NOMO-1 (cell line): ENCODE results near the gene CSF3.

ENCODE experiments used
- DNase-seq, 2 experiments: peaks; one replicate each; lab custom pipeline; 2025; ENCODE audit not compliant: unreplicated experiment in 2 of 2; lab: John Stamatoyannopoulos, UW

CSF3 gene

GRCh38 chr17:40022961-40023541, 7.8 kb downstream of the CSF3 start:
- no peak for DNase-seq

GRCh38 chr17:40023590-40024292, 8.5 kb downstream of the CSF3 start:
- DNase-seq = no peak

GRCh38 chr17:40024901-40025300, 9.7 kb downstream of the CSF3 start:
- DNase-seq = no peak

GRCh38 chr17:40025559-40025958, 10.3 kb downstream of the CSF3 start:
- DNase-seq = no peak

- no peak for DNase-seq
Measured at GRCh38 chr17:40025991-40026815, 11.0 kb downstream of the CSF3 start.

- peak; percentile 12 to 40 for DNase-seq
Measured at GRCh38 chr17:40026816-40027613, 11.8 kb downstream of the CSF3 start.

- no peak for DNase-seq
Measured at GRCh38 chr17:40027614-40028012, 12.4 kb downstream of the CSF3 start.

- DNase-seq = no peak
Measured at GRCh38 chr17:40028595-40028994, 13.4 kb downstream of the CSF3 start.

GRCh38 chr17:40031706-40032105, 16.5 kb downstream of the CSF3 start:
- no peak for DNase-seq

GRCh38 chr17:40032322-40033320, 17.4 kb downstream of the CSF3 start:
- no peak for DNase-seq

GRCh38 chr17:40033339-40033738, 18.1 kb downstream of the CSF3 start:
- DNase-seq = no peak

- DNase-seq = no peak
Measured at GRCh38 chr17:40034426-40035161, 19.4 kb downstream of the CSF3 start.

- DNase-seq = no peak
Measured at GRCh38 chr17:40035162-40035559, 19.9 kb downstream of the CSF3 start.

- DNase-seq = no peak
Measured at GRCh38 chr17:40038882-40039513, 23.8 kb downstream of the CSF3 start.

GRCh38 chr17:40041196-40041595, 26.0 kb downstream of the CSF3 start:
- DNase-seq = no peak

- no peak for DNase-seq
Measured at GRCh38 chr17:40056379-40057015, 41.3 kb downstream of the CSF3 start.

- DNase-seq = no peak
Measured at GRCh38 chr17:40058186-40058784, 43.0 kb downstream of the CSF3 start.

GRCh38 chr17:40058865-40059264, 43.6 kb downstream of the CSF3 start:
- no peak for DNase-seq
